Neural progenitor cell (in vitro differentiated cells): ENCODE measurements around the gene SCFD2.

Experiments used
- EZH2 ChIP-seq: fragments of 200-600 bp; sonication (generic); IDR thresholded peaks from 2 replicates; pipeline ENCODE4 v1.6.1; 2017; ENCODE audit warnings: antibody characterized with exemption, mild to moderate bottlenecking, moderate library complexity
- TF ChIP-seq, protein P1 (sequence below): fragments of 200-600 bp; sonication (generic); IDR thresholded peaks from 2 replicates; pipeline ENCODE4 v1.5.1; 2017; ENCODE audit warnings: antibody characterized with exemption, mild to moderate bottlenecking

GRCh38 chr4:53185869-53186585 lies 179.8 kb downstream of the SCFD2 start:
- TF ChIP-seq, protein P1, sequence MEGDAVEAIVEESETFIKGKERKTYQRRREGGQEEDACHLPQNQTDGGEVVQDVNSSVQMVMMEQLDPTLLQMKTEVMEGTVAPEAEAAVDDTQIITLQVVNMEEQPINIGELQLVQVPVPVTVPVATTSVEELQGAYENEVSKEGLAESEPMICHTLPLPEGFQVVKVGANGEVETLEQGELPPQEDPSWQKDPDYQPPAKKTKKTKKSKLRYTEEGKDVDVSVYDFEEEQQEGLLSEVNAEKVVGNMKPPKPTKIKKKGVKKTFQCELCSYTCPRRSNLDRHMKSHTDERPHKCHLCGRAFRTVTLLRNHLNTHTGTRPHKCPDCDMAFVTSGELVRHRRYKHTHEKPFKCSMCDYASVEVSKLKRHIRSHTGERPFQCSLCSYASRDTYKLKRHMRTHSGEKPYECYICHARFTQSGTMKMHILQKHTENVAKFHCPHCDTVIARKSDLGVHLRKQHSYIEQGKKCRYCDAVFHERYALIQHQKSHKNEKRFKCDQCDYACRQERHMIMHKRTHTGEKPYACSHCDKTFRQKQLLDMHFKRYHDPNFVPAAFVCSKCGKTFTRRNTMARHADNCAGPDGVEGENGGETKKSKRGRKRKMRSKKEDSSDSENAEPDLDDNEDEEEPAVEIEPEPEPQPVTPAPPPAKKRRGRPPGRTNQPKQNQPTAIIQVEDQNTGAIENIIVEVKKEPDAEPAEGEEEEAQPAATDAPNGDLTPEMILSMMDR = no peak
- no peak for TF ChIP-seq EZH2
